Tibial nerve (tissue), 4 donors: Measurements from ENCODE around the gene CTNNA2.

ENCODE experiments used
- CTCF ChIP-seq, 5 experiments: fragments of 200-600 bp in 3 of 5; fragments of 450-650 bp in 2 of 5; sonication (generic) in 3 of 5; IDR thresholded peaks; one replicate each; pipeline ENCODE4 v1.5.1; 2016 to 2019; ENCODE audit warnings: antibody characterized with exemption in 5 of 5, mild to moderate bottlenecking in 3 of 5, moderate library complexity in 2 of 5
- EP300 ChIP-seq, 2 donors: sonication (generic); formaldehyde crosslinking; IDR thresholded peaks; one replicate each; pipeline ENCODE4 v1.6.1; 2017; ENCODE audit warnings: antibody characterized with exemption in 2 of 2, mild to moderate bottlenecking in 1 of 2
- POLR2A ChIP-seq, 2 donors: fragments of 450-650 bp; IDR thresholded peaks; one replicate each; pipeline ENCODE4 v1.6.1; 2017; ENCODE audit warnings: antibody characterized with exemption in 2 of 2, mild to moderate bottlenecking in 2 of 2, moderate library complexity in 2 of 2

GRCh38 chr2:80062298-80062697 lies 549.4 kb downstream of the CTNNA2 start:
- TF ChIP-seq CTCF (IDR thresholded peaks at IDR 0.05) (no peak), POLR2A (IDR thresholded peaks at IDR 0.05) (no peak), EP300 (IDR thresholded peaks at IDR 0.05) (no peak)
